Endothelial cell of umbilical vein (primary cell): ENCODE data around the gene KLK2. TPM values are rescaled to one million over a fixed set of nuclear protein-coding genes. Genes with fewer than 3 reads are reported as not detected.

Experiments
- BruUV-seq: library from RNA; stranded (reverse); fragments of 400-500 nt; replicated peaks from 2 replicates; lab custom pipeline; 2021; lab: Mats Ljungman, UMichigan
- CTCF ChIA-PET: fragments of 300-600, 350-600 bp; sonication (Branson Sonifier 250); formaldehyde crosslinking; loops from one replicate; lab custom pipeline; 2021; ENCODE audit warnings: antibody characterized with exemption, inconsistent platforms; lab: Charles Lee
- POLR2A ChIA-PET: fragments of 300-600, 350-600 bp; sonication (Branson Sonifier 250); formaldehyde crosslinking; loops from one replicate; lab custom pipeline; 2021; ENCODE audit warnings: antibody characterized with exemption, inconsistent platforms; lab: Charles Lee
- DNase-seq: peaks from one replicate; pipeline ENCODE4 v3.0.0-alpha.2; 2011; ENCODE audit warnings: low read depth, low spot score
- FAIRE-seq: peaks from 2 replicates; lab custom pipeline; 2011; peaks lifted over from hg19 to GRCh38; lab: Jason Lieb, UNC
- H2AFZ ChIP-seq: 2 replicates; pipeline ENCODE4 v1.6.0; 2012; ENCODE audit warnings: low read depth, low read length, control low read depth, inconsistent platforms
- H3K27ac ChIP-seq: 2 replicates; pipeline ENCODE4 v1.5.1; 2011; ENCODE audit warnings: low read depth, mild to moderate bottlenecking, control low read depth, low read length, moderate library complexity; ENCODE audit not compliant: insufficient read depth
- H3K27me3 ChIP-seq, 2 experiments: 2 replicates each; pipeline versions ENCODE4 v1.6.0 to v1.6.1; 2011; ENCODE audit warnings: low read length in 2 of 2, mixed read lengths in 1 of 2; ENCODE audit not compliant: control insufficient read depth in 2 of 2, insufficient read depth in 2 of 2
- H3K36me3 ChIP-seq, 2 experiments: 2 replicates in 1 of 2; 3 replicates in 1 of 2; pipeline ENCODE4 v1.5.1; 2011; ENCODE audit warnings: low read length in 2 of 2, mild to moderate bottlenecking in 1 of 2, moderate library complexity in 1 of 2; ENCODE audit not compliant: control insufficient read depth in 2 of 2, insufficient read depth in 2 of 2; ENCODE audit errors: extremely low read depth in 1 of 2
- H3K4me1 ChIP-seq: 3 replicates; pipeline ENCODE4 v1.5.1; 2011; ENCODE audit warnings: mild to moderate bottlenecking, low read length; ENCODE audit not compliant: control insufficient read depth, insufficient read depth; ENCODE audit errors: extremely low read depth
- H3K4me2 ChIP-seq: 2 replicates; pipeline ENCODE4 v1.6.1; 2011; ENCODE audit warnings: low read length, control low read depth, mixed read lengths; ENCODE audit not compliant: insufficient read depth
- H3K4me3 ChIP-seq, 3 experiments: fragments of 200-600 bp in 1 of 3; sonication (generic), shearing (Covaris generic) in 1 of 3; replicated peaks in 1 of 3; 2 replicates each; pipeline ENCODE4 v1.5.1; 2011 to 2016; ENCODE audit warnings: control low read depth in 3 of 3, low read length in 3 of 3, mild to moderate bottlenecking in 2 of 3, inconsistent platforms in 1 of 3, low read depth in 1 of 3, moderate library complexity in 1 of 3; ENCODE audit not compliant: insufficient read depth in 1 of 3
- H3K79me2 ChIP-seq: 2 replicates; pipeline ENCODE4 v1.6.0; 2012; ENCODE audit warnings: low read length, inconsistent platforms; ENCODE audit not compliant: control insufficient read depth, insufficient read depth
- H3K9ac ChIP-seq: replicated peaks from 2 replicates; pipeline ENCODE3; 2011; ENCODE audit warnings: low read length, control low read depth; ENCODE audit not compliant: insufficient read depth; ENCODE audit errors: extremely low read depth
- H3K9me1 ChIP-seq: replicated peaks from 3 replicates; pipeline ENCODE4 v1.6.0; 2011; ENCODE audit warnings: mild to moderate bottlenecking, low read length; ENCODE audit not compliant: control insufficient read depth, insufficient read depth; ENCODE audit errors: extremely low read depth
- H3K9me3 ChIP-seq: replicated peaks from 2 replicates; pipeline ENCODE4 v1.5.1; 2012; ENCODE audit warnings: low read length, inconsistent platforms; ENCODE audit not compliant: control insufficient read depth, insufficient read depth
- H4K20me1 ChIP-seq: replicated peaks from 2 replicates; pipeline ENCODE3; 2011; ENCODE audit warnings: mild to moderate bottlenecking, low read length; ENCODE audit not compliant: control insufficient read depth, insufficient read depth; ENCODE audit errors: extremely low read depth
- EZH2 ChIP-seq: IDR thresholded peaks from 2 replicates; pipeline ENCODE4 v1.6.1; 2012; ENCODE audit warnings: borderline replicate concordance, low read depth, mild to moderate bottlenecking, moderate library complexity, low read length, inconsistent platforms; ENCODE audit not compliant: severe bottlenecking
- FOS ChIP-seq: IDR thresholded peaks from 2 replicates; pipeline ENCODE4 v1.6.1; 2011; ENCODE audit warnings: mild to moderate bottlenecking, low read length, moderate library complexity, borderline replicate concordance; ENCODE audit not compliant: insufficient read depth
- GATA2 ChIP-seq: IDR thresholded peaks from 2 replicates; pipeline ENCODE4 v1.7.0; 2011; ENCODE audit warnings: low read depth, mild to moderate bottlenecking, moderate library complexity, mixed read lengths, low read length; ENCODE audit not compliant: insufficient read length, insufficient read depth
- JUN ChIP-seq: IDR thresholded peaks from 2 replicates; pipeline ENCODE4 v1.6.1; 2011; ENCODE audit warnings: borderline replicate concordance, low read depth; ENCODE audit not compliant: insufficient read length, insufficient read depth
- MYC ChIP-seq: IDR thresholded peaks from one replicate; pipeline ENCODE4 v1.6.1; 2011; ENCODE audit warnings: mild to moderate bottlenecking, low read depth, low read length
- POLR2A ChIP-seq: IDR thresholded peaks from 2 replicates; pipeline ENCODE4 v1.6.1; 2012; ENCODE audit warnings: low read depth, mild to moderate bottlenecking, control low read depth, low read length
- POLR2AphosphoS5 ChIP-seq: IDR thresholded peaks from 2 replicates; pipeline ENCODE4 v1.6.1; 2012; ENCODE audit warnings: low read depth, mild to moderate bottlenecking, control low read depth, low read length, moderate library complexity; ENCODE audit not compliant: insufficient read depth
- dilution Hi-C: fragments of 300-500 bp; cut with MboI; formaldehyde crosslinking; loops from one replicate; pipeline ENCODE4 v1.15.0; 2019; ENCODE audit warnings: low sequenced_read_pairs; ENCODE audit not compliant: extremely low pct_ligation_motif_present
- intact Hi-C: fragments of 100-400 bp; cut with micrococcal nuclease; formaldehyde crosslinking; loops from one replicate; pipeline ENCODE4 v1.10.0; 2022
- polyA plus RNA-seq, 4 experiments: library from polyadenylated mRNA; depleted of rRNA in 3 of 4; stranded (reverse) in 3 of 4; unstranded in 1 of 4; fragments of >200 nt; gene quantifications; 2 replicates each; pipeline versions ENCODE4 v1.2.1 to v1.2.3, GENCODE V29; 2011 to 2012; ENCODE audit warnings: missing spikeins in 1 of 4
- total RNA-seq: library from RNA; stranded (reverse); gene quantifications from 2 replicates; pipeline ENCODE4 v1.2.3, GENCODE V29; 2021
- TF ChIP-seq, protein P1 (sequence below): IDR thresholded peaks from 2 replicates; pipeline ENCODE4 v1.6.1; 2011; ENCODE audit not compliant: insufficient read depth, insufficient read length
- TF ChIP-seq, protein P2 (sequence below), 2 donors: IDR thresholded peaks; 1 replicate in 1 of 2; 2 replicates in 1 of 2; pipeline ENCODE4 v1.5.1; 2011; ENCODE audit warnings: low read length in 2 of 2, mild to moderate bottlenecking in 2 of 2, moderate library complexity in 2 of 2, control low read depth in 1 of 2, inconsistent platforms in 1 of 2, low read depth in 1 of 2; ENCODE audit not compliant: insufficient read depth in 1 of 2; ENCODE audit errors: extremely low read depth in 1 of 2

Gene KLK2
- total and polyA plus RNA-seq, 2 donors (not counting 3 experiments of a cell fraction or from before 2014, with no cell fraction given), result not detected

GRCh38 chr19:50902640-50903039 lies 29.4 kb downstream of the KLK2 start:
- dilution Hi-C loops, result no loop called here
- no peak overlapping the region for H3K27ac ChIP-seq
- no peak for FAIRE-seq

More at GRCh38 chr19:50902640-50903039, 29.4 kb downstream of the KLK2 start:
- no peak overlapping the region for H3K4me3 ChIP-seq
- intact Hi-C loops, result no loop called here
- TF ChIP-seq POLR2A (no peak), POLR2AphosphoS5 (no peak), EZH2 (no peak), MYC (no peak), FOS (no peak), JUN (no peak), GATA2 (no peak)
- TF ChIP-seq, protein P1, sequence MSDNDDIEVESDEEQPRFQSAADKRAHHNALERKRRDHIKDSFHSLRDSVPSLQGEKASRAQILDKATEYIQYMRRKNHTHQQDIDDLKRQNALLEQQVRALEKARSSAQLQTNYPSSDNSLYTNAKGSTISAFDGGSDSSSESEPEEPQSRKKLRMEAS, result no peak
- TF ChIP-seq, protein P2, sequence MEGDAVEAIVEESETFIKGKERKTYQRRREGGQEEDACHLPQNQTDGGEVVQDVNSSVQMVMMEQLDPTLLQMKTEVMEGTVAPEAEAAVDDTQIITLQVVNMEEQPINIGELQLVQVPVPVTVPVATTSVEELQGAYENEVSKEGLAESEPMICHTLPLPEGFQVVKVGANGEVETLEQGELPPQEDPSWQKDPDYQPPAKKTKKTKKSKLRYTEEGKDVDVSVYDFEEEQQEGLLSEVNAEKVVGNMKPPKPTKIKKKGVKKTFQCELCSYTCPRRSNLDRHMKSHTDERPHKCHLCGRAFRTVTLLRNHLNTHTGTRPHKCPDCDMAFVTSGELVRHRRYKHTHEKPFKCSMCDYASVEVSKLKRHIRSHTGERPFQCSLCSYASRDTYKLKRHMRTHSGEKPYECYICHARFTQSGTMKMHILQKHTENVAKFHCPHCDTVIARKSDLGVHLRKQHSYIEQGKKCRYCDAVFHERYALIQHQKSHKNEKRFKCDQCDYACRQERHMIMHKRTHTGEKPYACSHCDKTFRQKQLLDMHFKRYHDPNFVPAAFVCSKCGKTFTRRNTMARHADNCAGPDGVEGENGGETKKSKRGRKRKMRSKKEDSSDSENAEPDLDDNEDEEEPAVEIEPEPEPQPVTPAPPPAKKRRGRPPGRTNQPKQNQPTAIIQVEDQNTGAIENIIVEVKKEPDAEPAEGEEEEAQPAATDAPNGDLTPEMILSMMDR (IDR thresholded peaks at IDR 0.05; ENCODE audit: extremely low read depth in 1 of 2, insufficient read depth in 1 of 2, low read depth in 1 of 2, low read length in 2 of 2), result no peak
- no peaks in the 10 kb centered on the region for H3K9me1 ChIP-seq
- H3K9ac ChIP-seq, result no peak overlapping the region
- no peaks in the 10 kb centered on the region for H3K9me3 ChIP-seq
- ChIA-PET CTCF (no interaction called here), POLR2A (no interaction called here)
- no peaks in the 10 kb centered on the region for H3K79me2 ChIP-seq
- H2AFZ ChIP-seq, result no peak overlapping the region
- H4K20me1 ChIP-seq, result no peaks in the 10 kb centered on the region
- H3K36me3 ChIP-seq, result no peaks in the 10 kb centered on the region
- BruUV-seq, result no TSS peak
- no peak overlapping the region for H3K4me2 ChIP-seq
- H3K27me3 ChIP-seq, result no peaks in the 10 kb centered on the region
- no peak for DNase-seq
- H3K4me1 ChIP-seq, result no peaks in the 10 kb centered on the region
